Measurements from ENCODE around the gene SMARCC2.

DNA sequence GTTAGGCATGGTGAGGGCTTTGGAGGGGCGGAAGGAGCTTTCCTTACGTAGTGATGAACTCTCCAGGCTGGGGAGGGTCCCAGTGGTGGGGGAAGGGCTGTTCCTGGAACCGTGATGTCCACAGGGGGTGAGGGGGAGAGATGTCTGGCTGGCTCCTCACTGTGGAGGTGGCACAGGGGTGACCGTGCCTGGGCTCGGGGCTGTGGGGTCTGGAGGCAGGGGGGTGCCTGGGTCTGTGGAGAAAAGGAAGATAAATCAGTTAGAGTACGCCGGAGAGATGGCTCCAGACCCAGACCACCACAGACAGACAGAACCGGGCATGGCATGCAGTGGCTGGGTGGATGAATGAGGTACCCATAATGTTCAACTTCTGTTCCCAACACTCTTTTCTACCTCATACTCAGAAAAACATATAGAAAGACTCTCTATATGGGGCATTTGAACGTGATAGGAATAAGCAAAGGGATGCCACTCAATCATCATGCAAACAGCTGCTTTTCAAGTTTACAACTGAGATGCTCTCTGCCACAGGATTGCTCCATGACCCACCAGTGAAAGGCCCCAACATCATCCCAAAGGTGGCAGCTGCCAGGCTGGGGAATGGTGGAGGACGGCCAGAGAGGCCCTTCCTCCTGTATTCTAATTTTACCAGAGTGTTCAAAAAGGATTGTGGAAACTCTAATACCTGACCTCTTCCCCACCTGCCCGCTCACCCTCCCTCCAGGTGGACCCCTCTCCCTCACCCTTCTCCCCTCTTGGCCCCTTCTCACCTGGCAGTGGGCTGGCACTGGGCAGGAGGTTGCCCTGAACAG, 25.5 kb downstream of the SMARCC2 start:
- TF ChIP-seq POLR2A (IDR thresholded peaks at IDR 0.05) (no peak), EP300 (IDR thresholded peaks at IDR 0.05) (no peak)
- TF ChIP-seq, protein P1, sequence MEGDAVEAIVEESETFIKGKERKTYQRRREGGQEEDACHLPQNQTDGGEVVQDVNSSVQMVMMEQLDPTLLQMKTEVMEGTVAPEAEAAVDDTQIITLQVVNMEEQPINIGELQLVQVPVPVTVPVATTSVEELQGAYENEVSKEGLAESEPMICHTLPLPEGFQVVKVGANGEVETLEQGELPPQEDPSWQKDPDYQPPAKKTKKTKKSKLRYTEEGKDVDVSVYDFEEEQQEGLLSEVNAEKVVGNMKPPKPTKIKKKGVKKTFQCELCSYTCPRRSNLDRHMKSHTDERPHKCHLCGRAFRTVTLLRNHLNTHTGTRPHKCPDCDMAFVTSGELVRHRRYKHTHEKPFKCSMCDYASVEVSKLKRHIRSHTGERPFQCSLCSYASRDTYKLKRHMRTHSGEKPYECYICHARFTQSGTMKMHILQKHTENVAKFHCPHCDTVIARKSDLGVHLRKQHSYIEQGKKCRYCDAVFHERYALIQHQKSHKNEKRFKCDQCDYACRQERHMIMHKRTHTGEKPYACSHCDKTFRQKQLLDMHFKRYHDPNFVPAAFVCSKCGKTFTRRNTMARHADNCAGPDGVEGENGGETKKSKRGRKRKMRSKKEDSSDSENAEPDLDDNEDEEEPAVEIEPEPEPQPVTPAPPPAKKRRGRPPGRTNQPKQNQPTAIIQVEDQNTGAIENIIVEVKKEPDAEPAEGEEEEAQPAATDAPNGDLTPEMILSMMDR (IDR thresholded peaks at IDR 0.05), result no peak

Data from ovary (tissue), 3 donors.